ENCODE measurements around the gene ADGRG6.

The ADGRG6 gene

GRCh38 chr6:142322066-142322465 is 20.3 kb downstream of the ADGRG6 start:
- no peak for DNase-seq (ENCODE audit: low read depth in 2 of 2)

DNA sequence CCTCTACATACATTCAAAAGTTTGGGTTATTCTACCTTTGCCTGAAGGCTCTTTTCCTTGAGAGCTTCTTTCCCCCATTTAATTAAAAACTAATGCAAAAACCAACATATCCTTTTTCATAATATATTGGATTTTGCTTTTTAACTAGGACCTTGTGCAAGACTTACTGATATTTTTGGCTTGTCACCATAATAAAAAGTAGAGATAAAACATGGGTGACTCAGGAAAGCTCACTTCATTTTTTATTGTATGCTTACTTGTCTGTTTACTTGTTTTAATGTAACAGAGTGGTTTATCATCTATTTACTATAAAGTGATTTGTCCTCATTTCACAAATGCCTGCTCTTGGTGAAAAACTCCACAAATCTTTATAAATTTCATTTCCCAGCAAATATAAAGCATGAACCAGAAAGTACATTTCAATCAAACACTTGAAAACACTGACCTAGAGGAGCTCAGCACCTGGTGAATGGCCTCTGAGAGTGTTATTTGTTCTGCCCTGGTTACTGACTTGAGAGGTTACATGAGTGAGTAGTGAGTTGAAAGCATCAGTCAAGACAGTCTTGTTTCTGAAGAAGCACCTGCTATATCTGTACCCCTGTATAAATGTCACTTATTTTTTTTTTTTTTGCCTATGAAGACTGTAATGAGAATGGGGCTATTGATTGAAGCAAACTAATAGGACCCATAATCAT is 20.8 kb downstream of the ADGRG6 start:
- no peak for DNase-seq (ENCODE audit: low read depth in 2 of 2)

DNA sequence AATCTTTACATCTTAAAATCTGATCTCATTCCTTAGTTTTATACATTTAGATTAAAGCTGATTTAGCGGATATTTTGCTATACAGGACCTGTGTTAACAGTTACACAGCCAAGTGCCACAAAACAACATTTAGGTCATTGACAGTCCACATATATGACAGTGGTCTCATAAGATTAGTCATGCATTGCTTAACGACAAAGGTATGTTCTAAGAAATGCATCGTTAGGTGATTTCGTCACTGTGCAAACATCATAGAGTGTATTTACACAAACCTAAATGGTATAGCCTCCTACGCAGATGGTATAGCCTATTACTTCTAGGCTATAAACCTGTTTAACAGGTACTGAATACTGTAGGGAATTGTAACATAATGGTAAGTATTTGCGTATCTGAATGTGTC is 21.6 kb downstream of the ADGRG6 start:
- DNase-seq (ENCODE audit: low read depth in 2 of 2), result no peak

DNA sequence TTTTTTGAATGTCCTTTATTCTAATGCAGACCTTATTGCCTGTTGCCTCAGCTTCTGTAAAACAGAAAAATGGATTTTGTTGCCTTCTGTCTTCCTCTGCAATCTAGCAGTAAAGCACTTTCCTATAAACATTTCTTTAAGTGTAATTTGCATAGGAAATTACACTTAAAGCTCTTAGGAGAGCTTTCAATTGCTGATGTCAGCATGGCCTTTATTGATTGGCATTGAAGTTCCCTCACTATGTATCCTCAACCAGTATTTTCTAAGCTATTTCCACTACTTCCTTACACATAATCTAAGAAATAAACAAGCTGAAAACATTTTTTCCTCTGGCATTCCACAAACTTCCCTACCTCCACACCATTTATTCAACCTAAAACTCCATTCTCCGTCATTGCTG is 22.3 kb downstream of the ADGRG6 start:
- DNase-seq (ENCODE audit: low read depth in 2 of 2), result no peak

DNA sequence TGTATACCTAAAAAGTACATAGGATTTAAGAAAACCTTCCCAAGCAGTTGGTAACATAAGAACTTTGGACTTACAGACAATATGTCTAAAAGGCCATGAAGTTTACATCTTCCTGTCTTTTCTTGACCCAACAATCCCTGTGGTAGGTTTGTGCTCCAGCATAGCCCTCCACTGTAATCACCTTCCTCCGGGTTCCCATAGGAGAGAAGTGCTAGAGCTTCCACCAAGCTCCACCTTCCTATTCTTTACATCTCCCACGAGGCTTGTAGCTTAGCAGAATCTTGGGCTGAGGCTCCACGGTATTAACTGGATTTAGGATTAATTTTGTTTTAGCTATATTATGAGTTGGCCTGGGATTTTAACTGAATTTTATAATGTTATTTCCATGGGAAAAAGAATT is 23.3 kb downstream of the ADGRG6 start:
- no peak for DNase-seq (ENCODE audit: low read depth in 2 of 2)

DNA sequence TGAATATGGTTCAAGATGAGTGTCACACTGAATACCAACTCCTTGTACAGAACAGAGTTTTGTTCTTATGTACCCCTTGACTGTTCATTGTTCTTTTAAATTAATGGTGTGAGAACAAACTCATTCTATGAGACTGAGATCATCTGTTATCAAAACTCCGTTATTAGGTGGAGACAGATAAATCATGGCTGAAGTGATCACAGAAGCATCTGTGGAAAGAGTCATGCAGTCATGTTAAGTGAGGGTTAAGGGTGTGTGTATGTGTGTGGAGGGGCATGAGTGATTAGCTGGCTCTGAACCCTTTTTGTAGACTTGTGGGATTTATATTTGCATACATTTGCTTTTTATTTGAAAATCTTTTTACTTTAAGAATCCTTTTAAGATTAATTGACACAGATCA is 24.7 kb downstream of the ADGRG6 start:
- no peak for DNase-seq (ENCODE audit: low read depth in 2 of 2)

DNA sequence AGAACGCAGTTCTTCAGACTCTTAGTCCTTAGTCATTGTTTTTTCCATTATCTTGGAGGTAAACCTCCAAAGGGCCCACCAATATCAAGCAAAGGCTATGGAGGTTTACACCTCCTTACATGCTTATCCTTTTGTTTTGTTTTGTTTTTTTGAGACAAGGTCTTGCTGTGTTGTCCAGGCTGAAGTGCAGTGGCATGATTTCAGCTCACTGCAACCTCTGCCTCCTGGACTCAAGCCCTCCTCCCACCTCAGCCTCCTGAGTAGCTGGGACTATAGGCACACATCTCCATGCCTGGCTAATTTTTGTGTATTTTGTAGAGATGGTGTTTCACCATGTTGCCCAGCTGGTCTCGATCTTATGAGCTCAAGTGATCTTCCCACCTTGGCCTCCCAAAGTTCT is 26.3 kb downstream of the ADGRG6 start:
- DNase-seq (ENCODE audit: low read depth in 2 of 2), result no peak

DNA sequence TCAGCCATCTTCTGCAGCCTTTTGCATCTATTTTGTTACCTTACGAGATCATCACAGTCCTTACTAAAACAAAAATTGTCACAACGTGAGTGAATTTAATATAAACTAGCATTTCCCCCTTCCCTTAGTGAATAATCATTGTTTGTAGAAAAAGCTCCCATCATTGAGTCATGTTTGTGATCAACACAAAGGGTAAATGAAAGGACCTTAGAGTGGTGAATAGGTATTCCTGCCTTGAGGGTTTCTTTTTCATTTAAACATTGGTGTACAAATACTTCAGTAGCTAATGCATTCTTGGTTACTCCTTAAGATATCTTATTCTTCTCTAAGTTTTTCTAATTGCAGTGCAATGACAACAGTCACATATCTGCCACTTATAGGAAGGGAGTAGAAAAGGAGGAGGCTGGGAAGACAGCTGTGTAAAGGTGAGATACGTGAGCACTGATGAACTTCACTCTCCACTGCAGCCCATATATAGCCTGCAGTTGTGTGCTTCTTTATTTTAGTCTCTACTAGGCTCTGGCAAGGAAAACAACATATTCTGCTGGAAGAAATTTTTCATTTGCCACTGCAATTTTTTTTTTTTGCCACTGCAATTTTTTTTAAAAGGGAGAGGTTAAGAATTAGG is 27.8 kb downstream of the ADGRG6 start:
- no peak for DNase-seq (ENCODE audit: low read depth in 2 of 2)

DNA sequence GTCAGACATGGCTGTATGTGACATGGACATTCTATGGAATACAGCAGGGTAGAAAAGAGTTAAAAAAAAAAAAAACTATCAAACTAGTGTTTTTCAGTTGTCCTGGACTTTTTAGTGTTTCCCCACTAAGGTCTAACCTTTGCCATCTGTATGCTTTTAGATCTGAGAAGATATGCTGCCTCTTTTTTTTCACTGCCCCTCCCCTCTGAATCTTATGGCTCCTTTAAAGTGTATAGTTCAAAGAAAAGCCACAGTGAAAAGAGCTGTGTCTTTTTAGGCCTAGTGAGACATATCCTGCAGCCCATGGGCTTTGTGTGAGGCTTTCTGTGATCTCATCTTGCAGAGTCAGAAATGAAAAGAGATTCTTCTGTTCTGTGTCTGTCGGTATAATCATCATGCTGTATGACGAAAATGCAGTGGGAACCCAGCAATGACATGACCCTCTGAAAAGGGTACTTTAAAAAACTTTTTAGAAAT is 29.3 kb downstream of the ADGRG6 start:
- DNase-seq (ENCODE audit: low read depth in 2 of 2), result peak in 1 of 2 donors; percentile 3

GRCh38 chr6:142331601-142332000 is 29.8 kb downstream of the ADGRG6 start:
- no peak for DNase-seq (ENCODE audit: low read depth in 2 of 2)

DNA sequence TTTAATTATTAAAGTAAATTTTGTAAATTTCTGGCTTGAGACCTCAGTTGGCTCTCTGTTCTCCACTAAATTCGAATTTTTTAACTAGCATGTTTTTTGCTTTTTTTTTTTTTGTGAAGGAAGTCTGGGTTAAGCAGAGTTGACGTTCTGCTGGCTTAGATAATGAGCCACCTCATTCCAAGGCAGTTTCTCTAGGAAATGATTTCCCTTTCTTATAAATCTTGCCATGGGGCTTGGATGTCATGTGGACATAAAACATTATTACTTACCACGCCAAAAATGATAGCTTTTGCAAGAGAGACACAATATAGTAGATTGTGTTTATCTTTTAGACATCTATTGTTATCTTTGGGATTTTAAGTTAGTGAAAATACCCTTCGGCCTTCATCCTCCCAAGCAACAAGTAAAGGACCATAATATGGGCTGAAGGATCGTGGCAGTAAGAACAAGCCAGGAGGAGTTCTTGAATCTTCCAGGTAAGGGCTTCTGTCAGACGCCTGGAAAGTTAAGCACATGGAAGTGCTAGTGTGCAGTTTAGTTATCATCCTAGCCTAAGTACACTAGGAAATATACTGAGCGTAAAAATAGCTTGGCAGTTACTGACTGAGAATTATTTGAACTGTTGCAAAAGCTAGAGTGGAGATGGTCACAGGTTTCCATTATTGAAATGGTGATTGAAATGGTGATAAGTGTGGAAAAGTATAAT is 30.7 kb downstream of the ADGRG6 start:
- DNase-seq (ENCODE audit: low read depth in 2 of 2), result no peak

- DNase-seq (ENCODE audit: low read depth in 2 of 2), result no peak
Observed at GRCh38 chr6:142333431-142333830, 31.6 kb downstream of the ADGRG6 start.

- no peak for DNase-seq (ENCODE audit: low read depth in 2 of 2)
Observed at GRCh38 chr6:142334294-142334693, 32.5 kb downstream of the ADGRG6 start.

GRCh38 chr6:142335415-142335814 is 33.6 kb downstream of the ADGRG6 start:
- no peak for DNase-seq (ENCODE audit: low read depth in 2 of 2)

- DNase-seq (ENCODE audit: low read depth in 2 of 2), result no peak
Observed at GRCh38 chr6:142336183-142336582, 34.4 kb downstream of the ADGRG6 start.

- no peak for DNase-seq (ENCODE audit: low read depth in 2 of 2)
Observed at GRCh38 chr6:142336787-142337186, 35.0 kb downstream of the ADGRG6 start.

- DNase-seq (ENCODE audit: low read depth in 2 of 2), result no peak
Observed at GRCh38 chr6:142339113-142339512, 37.3 kb downstream of the ADGRG6 start.

GRCh38 chr6:142339968-142340658 is 38.3 kb downstream of the ADGRG6 start:
- DNase-seq (ENCODE audit: low read depth in 2 of 2), result no peak

DNA sequence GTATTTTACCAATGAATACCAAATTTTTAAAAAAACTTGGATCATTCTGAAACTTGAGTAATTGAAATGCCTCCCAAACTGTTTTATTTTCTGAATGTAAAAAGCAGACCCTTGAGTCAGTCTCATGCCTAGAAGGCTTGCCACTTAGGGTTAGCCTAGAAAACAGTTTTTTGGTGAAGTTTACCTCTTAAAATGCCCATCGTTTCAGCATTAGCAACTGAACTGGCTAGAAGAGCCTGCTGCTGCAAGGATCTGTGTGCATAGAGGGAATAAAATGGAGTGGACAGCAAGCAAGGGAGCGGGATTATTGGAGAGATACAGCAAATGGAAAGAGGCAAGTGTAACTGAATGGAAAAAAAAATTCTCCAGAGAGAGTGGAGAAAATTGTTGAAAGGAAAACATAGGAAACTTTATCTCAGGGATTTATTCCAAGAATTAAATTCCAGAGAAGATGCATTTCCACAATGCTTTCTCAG is 40.1 kb downstream of the ADGRG6 start:
- DNase-seq (ENCODE audit: low read depth in 2 of 2), result no peak

GRCh38 chr6:142342986-142343385 is 41.2 kb downstream of the ADGRG6 start:
- no peak for DNase-seq (ENCODE audit: low read depth in 2 of 2)

DNA sequence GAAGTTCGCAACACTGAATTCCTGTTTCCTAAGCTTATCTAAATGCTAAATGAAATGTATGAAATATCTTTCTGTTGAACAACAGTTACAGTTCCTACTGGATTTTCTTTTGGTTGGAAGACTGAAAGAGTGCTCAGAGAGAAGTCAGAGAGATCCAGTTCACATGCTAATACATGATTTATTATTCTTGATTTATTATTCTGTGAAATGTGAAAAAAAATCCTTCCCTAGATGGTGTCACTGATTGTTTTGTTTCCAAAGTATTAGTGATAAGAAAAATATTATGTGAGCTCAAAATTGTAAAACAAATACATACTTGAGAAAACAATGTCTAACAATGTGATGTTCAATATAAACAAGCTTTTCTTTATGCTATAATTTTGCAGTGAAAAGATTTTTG is 42.1 kb downstream of the ADGRG6 start:
- no peak for DNase-seq (ENCODE audit: low read depth in 2 of 2)

DNA sequence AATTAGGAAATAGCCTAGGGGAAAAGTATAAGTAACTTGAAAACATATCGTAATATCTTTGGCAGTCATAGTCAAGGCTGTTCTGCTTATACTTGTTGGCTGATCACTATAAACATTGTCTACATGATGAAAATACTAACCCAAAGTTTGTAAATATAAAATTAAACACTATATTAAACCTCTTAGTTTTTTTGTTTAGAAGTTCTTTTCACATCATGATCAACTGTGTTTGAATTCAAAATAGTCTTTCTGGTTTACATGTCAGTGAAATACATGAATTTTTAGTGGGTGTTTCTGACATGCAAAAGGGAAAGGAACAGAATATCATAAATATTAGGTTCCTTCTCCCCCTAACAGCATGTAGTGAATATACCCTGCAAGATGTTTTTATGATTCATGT is 43.5 kb downstream of the ADGRG6 start:
- no peak for DNase-seq (ENCODE audit: low read depth in 2 of 2)
